GM18507 (cell line): Measurements from ENCODE around the gene PSRC1.

Experiments
- DNase-seq: peaks from one replicate; pipeline ENCODE4 v3.0.0; 2011; ENCODE audit warnings: low read depth; ENCODE audit not compliant: insufficient read length; ENCODE audit errors: extremely low spot score
- FAIRE-seq: peaks from 2 replicates; lab custom pipeline; 2011; peaks lifted over from hg19 to GRCh38; lab: Jason Lieb, UNC

The PSRC1 gene

DNA sequence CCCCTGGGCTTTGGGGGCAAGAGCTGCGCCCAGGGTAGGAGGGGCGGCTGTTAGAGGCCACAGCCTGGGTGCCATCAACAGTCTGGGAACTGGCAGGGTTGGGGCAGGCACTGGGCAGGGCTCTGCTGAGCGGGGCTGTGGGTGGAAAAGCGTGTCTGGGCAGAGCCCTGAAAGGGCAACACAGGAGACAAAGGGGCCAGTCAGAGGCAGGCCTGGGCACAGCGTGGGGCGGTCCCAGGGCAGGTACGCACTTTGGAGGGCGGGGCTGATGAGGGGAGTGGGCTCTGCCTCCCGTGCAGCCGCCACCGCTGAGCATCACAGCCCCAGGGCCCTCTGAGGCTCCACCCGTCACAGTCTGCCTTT lies 19.7 kb downstream of the PSRC1 start:
- FAIRE-seq = no peak
- DNase-seq = no peak

DNA sequence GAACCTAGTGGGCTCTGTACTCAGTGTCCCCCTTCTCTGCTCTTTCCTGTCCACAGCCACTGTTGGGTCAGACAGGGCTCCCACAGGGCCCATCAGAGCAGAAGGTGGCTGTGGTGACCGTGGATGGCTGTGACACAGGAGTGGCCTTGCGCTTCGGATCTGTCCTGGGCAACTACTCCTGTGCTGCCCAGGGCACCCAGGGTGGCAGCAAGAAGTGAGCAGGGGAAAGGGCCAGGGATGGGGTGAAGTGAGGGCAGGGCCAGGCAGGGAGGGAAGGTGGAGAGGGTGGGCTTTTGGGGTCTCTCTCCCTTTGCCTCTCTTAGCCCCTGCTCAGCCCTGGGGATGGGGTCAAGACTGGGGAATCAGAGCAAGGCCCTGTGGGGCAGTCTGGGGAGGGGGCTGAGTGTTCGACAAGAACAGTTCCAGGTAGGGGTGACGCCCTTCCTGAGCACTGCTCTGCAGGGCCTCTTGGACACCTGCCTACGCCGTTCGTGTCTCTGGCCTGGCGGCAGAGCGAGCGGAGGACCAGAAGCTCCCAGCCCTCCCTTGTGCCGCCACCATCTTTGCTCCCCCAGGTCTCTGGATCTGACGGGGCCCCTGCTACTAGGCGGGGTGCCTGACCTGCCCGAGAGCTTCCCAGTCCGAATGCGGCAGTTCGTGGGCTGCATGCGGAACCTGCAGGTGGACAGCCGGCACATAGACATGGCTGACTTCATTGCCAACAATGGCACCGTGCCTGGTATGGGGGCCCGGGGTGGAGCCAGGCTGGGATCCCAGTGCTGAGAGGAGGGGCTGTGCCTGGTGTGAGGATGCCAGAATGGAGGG lies 20.5 kb downstream of the PSRC1 start:
- no peak for FAIRE-seq
- DNase-seq = no peak

DNA sequence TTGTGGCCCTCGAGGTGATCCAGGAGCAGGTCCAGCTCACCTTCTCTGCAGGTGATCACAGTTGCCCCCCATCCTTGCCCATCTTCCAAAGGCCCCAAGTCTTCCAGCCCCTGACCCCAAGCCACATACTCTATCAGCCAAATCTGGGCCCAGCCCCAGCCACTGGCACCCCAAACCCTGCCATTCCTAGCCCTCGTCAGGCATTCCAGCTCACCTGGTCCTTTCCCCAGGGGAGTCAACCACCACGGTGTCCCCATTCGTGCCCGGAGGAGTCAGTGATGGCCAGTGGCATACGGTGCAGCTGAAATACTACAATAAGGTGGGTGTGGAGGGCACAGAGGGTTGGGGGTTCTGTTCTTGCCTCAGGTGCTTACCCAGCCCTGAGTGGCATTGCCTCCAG lies 21.4 kb downstream of the PSRC1 start:
- DNase-seq (no peak), FAIRE-seq (no peak)

DNA sequence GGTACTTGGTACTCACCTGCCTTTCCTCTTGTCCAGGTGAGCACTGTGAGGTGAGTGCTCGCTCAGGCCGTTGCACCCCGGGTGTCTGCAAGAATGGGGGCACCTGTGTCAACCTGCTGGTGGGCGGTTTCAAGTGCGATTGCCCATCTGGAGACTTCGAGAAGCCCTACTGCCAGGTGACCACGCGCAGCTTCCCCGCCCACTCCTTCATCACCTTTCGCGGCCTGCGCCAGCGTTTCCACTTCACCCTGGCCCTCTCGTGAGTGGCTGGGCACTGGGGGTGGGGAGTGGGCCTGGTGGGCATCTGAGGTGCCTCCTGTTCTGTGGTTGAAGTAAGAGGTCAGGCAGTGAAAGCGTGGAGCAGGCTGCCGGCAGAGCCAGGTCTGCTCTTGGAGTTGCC lies 21.9 kb downstream of the PSRC1 start:
- FAIRE-seq (no peak), DNase-seq (no peak)

DNA sequence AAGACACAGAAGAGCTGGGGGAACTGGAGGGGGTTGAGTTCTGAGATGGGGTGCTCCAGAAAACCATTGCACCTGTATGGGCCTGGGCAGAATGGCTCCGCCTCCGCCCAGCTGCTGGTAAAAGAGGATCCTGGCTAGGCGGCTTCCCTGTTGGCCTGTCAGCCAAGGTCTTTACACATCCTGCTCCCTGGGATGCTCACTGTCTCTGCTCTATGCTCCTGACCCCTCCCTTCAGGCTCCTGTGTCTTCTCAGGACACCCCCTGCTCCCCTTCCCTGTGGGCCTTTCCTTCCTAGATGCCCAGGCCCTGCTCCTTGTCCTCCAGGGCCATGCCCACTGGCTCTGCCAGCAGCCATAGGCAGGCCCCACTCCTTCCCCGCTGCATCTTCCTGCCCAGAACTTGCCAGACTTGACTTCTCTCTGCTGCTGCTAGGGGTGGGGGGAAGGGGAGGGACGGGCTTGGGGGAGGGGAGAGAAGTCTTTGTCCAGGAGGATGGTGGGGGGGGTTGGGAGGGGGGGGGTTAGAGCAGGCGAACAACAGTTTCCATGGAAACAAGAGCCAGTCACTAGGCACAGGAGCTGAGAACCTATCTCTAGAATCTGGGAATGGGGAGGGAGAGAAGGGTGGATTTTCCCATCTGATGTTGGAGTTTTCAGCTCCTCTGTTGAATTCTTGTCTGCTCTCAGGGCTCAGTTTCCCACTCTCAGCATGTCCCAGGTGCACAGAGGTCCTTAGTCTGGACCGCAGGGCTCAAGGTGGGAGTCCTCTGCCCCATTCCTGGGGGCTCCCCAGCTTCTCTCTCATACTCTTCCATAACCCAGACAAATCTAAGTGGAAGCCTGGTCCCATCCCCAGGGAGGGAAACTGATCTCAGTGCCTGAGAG lies 23.0 kb downstream of the PSRC1 start:
- no peak for DNase-seq
- no peak for FAIRE-seq

DNA sequence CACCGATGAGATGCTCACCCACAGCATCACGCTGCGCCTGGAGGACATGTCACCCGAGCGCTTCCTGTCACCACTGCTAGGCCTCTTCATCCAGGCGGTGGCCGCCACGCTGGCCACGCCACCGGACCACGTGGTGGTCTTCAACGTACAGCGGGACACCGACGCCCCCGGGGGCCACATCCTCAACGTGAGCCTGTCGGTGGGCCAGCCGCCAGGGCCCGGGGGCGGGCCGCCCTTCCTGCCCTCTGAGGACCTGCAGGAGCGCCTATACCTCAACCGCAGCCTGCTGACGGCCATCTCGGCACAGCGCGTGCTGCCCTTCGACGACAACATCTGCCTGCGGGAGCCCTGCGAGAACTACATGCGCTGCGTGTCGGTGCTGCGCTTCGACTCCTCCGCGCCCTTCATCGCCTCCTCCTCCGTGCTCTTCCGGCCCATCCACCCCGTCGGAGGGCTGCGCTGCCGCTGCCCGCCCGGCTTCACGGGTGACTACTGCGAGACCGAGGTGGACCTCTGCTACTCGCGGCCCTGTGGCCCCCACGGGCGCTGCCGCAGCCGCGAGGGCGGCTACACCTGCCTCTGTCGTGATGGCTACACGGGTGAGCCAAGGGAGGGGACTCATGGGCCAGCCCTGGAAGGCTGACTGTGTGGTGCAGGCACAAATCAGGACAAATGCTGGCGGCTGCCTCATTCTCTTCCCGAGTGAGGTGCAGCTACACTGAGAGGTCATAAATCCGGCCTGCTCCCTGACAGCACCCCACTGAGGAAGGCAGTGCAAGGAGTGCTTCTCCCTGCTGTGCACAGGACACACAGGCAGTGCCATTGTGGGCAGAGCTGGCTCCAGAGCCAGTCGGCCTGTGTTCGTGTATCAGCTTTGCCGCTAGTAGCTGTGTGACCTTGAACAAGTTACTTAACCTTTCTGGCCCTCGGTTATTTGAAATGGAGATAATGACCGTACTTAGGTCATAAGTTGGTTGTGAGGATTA lies 24.2 kb downstream of the PSRC1 start:
- DNase-seq = no peak
- no peak for FAIRE-seq

DNA sequence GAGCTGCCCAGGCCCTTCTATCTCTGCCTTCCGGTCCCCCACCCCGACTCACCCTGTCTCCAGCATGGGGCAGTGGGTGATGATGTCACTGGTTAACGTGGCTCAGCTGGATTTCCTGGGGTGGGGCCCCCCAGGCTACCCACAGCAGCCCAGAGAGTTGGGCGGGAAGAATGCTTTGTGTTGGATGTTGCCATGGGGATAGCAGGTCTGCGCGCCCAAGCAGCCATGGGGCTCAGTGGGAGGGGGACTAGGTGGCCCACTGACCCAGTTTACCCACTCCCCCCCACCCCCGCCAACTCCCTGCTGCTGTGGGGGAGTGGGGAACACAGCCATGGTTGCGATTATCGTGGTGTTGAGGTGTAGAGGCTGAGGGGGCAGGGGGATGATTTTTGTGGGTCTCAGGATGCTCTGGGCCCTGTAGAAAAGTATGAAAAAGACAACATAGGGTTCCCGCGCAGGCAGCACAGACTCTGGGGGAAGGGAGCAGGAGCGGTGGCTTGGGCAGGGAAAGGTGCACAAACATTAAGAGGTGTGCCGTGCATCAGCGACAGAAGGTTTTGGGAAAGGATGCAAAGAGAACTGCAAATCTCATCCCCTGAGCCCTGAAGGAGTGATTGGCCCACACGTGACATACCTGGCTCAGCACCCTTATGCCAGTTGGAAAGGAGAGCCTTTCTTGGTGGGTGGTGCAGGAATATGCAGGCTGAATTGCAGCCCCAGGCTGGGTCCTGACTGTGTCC lies 25.1 kb downstream of the PSRC1 start:
- FAIRE-seq (no peak), DNase-seq (no peak)

DNA sequence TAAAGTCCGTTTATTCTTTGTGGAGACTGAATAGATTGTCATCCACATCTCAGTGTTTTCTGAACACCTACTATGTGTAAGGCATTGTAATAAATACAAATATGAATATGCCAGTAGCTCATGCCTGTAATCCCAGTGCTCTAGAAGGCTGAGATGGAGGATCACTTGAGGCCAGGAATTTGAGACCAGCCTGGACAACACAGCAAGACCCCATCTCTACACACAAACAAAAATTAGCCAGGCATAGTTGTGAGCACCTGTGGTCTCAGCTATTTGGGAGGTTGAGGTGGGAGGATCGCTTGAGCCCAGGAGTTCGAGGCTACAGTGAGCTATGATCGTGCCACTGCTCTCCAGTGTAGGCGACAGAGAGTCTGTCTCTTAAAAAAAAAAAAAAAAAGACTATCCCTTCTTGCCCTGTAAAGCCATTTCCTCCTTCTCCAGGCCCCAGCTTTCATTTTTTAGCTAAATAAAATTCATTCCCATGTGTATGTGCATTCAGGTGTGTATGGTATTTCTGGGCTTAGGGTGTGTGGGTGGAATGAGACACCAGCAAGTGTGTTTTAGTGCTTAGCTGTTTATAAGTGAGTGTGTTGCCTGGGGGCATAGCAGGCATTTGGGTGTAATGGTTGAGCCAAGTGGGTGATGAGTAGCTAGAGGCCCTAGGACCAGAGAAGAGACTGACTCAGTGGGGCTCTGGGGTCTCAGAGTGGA lies 25.8 kb downstream of the PSRC1 start:
- DNase-seq = no peak
- FAIRE-seq = no peak

DNA sequence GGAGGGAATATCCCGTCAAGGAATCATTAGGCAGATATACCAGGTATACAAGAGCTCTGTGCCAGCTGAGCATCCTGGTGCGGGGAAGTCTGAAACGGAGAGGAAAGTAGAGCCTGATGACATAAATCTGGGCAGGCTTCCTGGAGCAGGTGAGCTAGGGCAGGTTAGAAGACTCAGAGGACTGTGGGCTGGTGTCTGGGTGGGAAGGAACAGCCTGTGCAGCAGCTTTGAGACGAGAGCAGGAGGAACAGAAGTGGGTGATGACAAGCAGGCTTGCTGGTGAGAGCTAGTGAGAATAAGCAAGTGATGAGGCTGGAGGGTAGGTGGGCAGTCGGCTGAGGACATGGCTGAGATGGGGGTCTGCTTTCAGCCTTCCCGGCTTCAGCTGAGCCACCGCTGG lies 26.9 kb downstream of the PSRC1 start:
- no peak for DNase-seq

DNA sequence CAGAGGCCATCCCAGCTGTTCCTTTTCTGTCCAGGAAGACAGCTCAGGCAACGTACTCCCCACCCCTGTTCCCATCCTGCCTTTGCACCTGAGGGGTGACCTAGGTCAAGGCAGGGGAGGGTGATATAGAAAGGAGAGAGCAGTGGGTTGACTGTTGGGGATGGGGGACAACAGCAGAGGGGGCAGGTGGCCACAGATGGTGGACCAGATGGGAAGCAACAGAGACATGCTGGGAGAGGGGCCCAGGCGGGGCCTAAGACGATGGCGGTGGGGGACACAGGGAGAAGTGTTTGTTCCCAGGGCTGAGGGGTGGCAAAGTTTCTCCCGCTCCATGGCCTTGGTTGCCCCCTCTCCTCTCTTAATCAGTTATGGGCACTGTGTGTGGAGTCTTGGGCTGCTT lies 27.3 kb downstream of the PSRC1 start:
- DNase-seq (no peak), FAIRE-seq (no peak)

More for the DNA sequence above, 26.9 kb downstream of the PSRC1 start:
- no peak for FAIRE-seq

DNA sequence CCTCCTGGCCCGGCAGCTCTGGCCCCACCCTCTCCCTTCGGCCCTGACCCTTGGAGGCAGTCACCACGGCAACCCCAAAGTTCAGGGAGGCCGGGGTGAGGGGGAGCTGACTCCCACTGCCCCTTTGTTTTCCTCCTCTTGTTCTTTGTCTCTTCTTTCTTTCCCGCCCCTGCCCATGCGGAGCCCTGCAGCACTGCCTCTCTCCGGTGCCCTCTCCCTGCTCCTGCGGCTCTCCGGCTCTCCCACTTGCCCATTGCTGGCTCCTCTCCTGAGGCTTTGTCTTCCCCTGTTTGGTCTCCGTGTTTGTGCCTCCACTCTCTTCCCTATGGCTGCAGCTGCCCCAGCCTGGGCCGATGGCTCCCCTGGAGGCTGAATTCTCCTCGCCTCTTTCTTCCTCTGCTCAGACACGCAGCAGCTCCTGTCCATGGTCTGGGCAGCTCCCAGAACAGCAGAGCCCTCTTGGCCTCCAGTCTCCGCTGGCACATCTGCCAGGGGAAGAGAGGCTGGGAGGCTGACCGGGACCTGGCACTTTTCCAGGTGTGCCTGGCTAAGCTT lies 27.8 kb downstream of the PSRC1 start:
- no peak for DNase-seq
- no peak for FAIRE-seq

DNA sequence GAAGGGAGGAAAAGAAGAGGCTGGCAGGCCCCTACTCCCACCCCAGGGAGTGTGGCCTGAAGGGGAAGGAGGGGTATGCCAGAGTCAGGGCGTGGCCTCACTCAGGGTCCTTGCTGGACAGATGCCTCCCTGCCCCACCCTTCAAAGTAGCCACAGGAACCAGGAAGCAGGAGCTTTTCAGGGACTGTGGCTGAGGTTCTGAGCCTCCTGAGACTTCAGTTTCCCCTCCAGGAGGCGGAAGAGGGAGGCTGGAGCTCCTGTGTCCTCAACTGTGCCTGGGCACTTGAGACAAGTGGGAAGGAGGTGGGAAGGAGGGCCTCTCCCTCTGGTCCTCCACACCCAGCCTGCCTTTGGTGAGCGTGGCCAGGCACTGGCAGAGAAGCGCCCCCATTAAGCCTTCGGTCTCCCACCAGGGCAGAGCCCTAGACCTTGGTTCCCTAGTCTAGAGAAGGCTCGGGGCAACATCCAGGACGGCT lies 28.3 kb downstream of the PSRC1 start:
- FAIRE-seq = no peak
- no peak for DNase-seq

DNA sequence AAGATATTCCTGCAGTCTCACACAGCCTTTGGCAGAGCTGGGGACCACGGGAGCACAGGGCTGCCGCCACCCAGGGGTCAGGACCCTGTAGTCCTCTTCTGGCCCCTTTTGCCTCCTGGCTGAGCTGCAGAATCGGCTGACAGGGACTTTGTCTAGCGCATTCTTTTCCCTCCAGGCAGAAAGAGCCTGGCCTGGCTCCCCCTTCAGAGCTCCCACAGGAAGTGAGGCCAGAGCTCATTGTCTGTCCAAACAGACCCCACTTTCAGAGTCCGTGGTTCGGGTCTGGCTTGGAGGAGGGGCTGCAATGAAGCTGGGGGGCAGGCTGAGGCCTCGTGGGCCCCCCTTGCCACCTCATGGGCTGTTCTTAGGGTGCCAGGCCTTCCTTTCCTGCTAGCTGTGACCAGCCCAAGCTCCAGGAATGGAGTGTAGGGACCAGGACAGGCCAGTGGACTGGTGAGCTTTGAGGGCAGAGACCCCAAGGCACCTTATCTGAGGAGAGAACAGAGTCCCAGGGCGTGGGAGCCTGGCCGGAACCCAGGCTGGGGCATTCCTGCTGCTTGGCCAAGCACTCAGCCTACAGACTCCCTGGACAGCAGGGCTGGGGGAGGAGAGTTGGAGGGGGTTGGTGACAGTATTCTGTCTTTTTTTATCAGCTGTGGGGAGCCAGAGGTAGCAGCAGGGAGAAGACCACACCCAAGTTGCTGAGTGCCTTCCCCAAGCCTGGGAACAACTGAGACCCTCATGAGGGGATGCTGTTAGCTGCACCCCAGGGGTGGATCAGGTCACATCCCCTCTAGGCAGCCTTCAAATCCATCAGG lies 28.9 kb downstream of the PSRC1 start:
- no peak for DNase-seq
- no peak for FAIRE-seq

DNA sequence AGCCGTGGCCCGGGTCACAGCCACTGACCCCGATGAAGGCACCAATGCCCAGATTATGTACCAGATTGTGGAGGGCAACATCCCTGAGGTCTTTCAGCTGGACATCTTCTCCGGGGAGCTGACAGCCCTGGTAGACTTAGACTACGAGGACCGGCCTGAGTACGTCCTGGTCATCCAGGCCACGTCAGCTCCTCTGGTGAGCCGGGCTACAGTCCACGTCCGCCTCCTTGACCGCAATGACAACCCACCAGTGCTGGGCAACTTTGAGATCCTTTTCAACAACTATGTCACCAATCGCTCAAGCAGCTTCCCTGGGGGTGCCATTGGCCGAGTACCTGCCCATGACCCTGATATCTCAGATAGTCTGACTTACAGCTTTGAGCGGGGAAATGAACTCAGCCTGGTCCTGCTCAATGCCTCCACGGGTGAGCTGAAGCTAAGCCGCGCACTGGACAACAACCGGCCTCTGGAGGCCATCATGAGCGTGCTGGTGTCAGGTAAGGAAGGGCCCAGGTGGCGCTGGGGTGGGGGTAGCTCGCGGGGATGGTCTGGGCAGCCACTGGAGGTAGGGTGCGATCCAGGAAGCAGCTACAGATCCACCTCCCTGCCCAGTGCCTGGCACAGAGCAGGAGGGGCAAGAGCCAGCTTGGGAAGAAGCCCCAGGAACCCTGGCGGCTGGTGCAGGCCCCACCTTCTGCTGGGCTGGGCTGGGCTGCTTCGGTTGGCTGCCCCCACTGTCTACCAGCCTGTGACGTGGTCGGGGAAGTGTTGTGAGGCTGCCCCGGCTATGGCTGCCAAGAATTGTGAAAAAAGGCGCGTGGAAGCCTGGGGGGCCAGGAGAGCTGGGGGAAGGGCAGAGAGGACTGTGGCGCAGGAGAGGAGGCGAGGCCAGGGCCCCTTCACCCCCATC lies 29.8 kb downstream of the PSRC1 start:
- no peak for DNase-seq
- no peak for FAIRE-seq

DNA sequence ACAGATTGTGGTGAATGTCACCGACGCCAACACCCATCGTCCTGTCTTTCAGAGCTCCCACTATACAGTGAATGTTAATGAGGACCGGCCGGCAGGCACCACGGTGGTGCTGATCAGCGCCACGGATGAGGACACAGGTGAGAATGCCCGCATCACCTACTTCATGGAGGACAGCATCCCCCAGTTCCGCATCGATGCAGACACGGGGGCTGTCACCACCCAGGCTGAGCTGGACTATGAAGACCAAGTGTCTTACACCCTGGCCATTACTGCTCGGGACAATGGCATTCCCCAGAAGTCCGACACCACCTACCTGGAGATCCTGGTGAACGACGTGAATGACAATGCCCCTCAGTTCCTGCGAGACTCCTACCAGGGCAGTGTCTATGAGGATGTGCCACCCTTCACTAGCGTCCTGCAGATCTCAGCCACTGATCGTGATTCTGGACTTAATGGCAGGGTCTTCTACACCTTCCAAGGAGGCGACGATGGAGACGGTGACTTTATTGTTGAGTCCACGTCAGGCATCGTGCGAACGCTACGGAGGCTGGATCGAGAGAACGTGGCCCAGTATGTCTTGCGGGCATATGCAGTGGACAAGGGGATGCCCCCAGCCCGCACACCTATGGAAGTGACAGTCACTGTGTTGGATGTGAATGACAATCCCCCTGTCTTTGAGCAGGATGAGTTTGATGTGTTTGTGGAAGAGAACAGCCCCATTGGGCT lies 30.6 kb downstream of the PSRC1 start:
- DNase-seq = no peak
- FAIRE-seq = no peak
